ENCODE data around the gene AHI1. TPM values are rescaled to one million over a fixed set of nuclear protein-coding genes. Genes with fewer than 3 reads are reported as not detected.

AHI1 gene
- total and polyA plus RNA-seq, 2 donors (not counting 1 experiment from before 2014, with no cell fraction given), result 14.2 to 22.8 TPM

DNA sequence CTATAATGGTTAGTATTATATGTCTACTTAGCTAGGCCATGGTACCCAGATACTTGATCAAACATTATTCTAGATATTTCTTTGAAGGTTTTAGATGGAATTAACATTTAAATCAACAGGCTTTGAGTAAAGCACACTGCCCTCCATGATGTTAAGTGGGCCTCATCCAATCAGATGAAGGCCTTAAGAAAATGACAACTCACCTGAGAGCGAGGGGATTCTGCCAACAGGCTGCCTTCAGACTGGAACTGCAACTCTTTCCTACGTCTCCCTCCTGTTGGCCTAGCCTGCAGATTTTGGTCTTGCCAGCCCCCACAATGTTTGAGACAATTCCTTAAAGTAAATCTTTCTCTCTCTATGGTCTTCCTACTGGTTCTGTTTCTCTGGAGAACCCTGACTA is 137.3 kb downstream of the AHI1 start:
- H3K9ac ChIP-seq (ENCODE audit: insufficient read depth, low read length), result no peak overlapping the region
- H2AFZ ChIP-seq (ENCODE audit: low read length), result no peak overlapping the region
- no peaks in the 10 kb centered on the region for H3K27me3 ChIP-seq (ENCODE audit: control insufficient read depth, insufficient read depth, low read length)
- no peak overlapping the region for H3K4me2 ChIP-seq (ENCODE audit: extremely low read depth, insufficient read depth, low read length)
- H3K4me3 ChIP-seq (replicated peaks in 1 of 4; ENCODE audit: control extremely low read depth in 1 of 4, insufficient read depth in 1 of 4, low read depth in 3 of 4, low read length in 4 of 4), result no peak overlapping the region
- DNase-seq (ENCODE audit: low read depth in 2 of 2), result no peak
- H3K79me2 ChIP-seq (ENCODE audit: control insufficient read depth, insufficient read depth, low read length), result no peaks in the 10 kb centered on the region
- H3K36me3 ChIP-seq (ENCODE audit: control insufficient read depth, insufficient read depth, low read length), result no peaks in the 10 kb centered on the region
- TF ChIP-seq EZH2 (IDR thresholded peaks at IDR 0.05; ENCODE audit: low read length, missing control alignments), result no peak
- TF ChIP-seq, protein P1, sequence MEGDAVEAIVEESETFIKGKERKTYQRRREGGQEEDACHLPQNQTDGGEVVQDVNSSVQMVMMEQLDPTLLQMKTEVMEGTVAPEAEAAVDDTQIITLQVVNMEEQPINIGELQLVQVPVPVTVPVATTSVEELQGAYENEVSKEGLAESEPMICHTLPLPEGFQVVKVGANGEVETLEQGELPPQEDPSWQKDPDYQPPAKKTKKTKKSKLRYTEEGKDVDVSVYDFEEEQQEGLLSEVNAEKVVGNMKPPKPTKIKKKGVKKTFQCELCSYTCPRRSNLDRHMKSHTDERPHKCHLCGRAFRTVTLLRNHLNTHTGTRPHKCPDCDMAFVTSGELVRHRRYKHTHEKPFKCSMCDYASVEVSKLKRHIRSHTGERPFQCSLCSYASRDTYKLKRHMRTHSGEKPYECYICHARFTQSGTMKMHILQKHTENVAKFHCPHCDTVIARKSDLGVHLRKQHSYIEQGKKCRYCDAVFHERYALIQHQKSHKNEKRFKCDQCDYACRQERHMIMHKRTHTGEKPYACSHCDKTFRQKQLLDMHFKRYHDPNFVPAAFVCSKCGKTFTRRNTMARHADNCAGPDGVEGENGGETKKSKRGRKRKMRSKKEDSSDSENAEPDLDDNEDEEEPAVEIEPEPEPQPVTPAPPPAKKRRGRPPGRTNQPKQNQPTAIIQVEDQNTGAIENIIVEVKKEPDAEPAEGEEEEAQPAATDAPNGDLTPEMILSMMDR (conservative IDR thresholded peaks at IDR 0.05 in 1 of 2, IDR thresholded peaks at IDR 0.05 in 1 of 2; ENCODE audit: low read depth in 1 of 2, low read length in 2 of 2), result no peak
- no peak overlapping the region for H3K27ac ChIP-seq (ENCODE audit: insufficient read depth, low read length)
- H4K20me1 ChIP-seq (ENCODE audit: control insufficient read depth, extremely low read depth, insufficient read depth, low read length), result no peaks in the 10 kb centered on the region
- H3K9me3 ChIP-seq (ENCODE audit: control insufficient read depth, insufficient read depth, low read depth, low read length), result no peaks in the 10 kb centered on the region
- peaks cover 12% of the 10 kb centered on the region for H3K4me1 ChIP-seq (ENCODE audit: control insufficient read depth, extremely low read depth, insufficient read depth, low read length)

DNA sequence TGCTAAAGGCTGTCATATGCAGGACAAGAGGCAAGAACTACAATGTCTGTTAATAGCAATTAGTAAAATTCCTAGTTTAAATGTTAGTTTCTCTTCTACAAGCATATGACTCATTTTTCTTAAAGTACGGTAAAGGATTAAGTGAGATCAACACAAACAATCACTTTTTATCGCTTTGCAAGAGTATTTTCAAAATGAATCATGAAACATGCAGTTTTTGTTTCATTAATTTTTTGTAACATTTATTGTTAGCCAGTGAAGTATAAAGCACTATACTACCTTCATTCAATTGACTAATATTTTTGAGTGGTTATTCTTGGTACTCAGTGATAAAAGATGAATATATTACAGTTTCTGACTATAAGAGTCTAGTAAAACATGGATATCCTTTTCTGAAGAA is 138.6 kb downstream of the AHI1 start:
- H4K20me1 ChIP-seq (ENCODE audit: control insufficient read depth, extremely low read depth, insufficient read depth, low read length), result no peaks in the 10 kb centered on the region
- no peak for TF ChIP-seq EZH2 (IDR thresholded peaks at IDR 0.05; ENCODE audit: low read length, missing control alignments)
- TF ChIP-seq, protein P1 (conservative IDR thresholded peaks at IDR 0.05 in 1 of 2, IDR thresholded peaks at IDR 0.05 in 1 of 2; ENCODE audit: low read depth in 1 of 2, low read length in 2 of 2), result no peak
- H3K4me3 ChIP-seq (replicated peaks in 1 of 4; ENCODE audit: control extremely low read depth in 1 of 4, insufficient read depth in 1 of 4, low read depth in 3 of 4, low read length in 4 of 4), result peak overlapping the region in 3 of 4 experiments; percentile 4 to 35 (median 30)
- DNase-seq (ENCODE audit: low read depth in 2 of 2), result peak; percentile 45 to 73
- H3K27me3 ChIP-seq (ENCODE audit: control insufficient read depth, insufficient read depth, low read length), result no peaks in the 10 kb centered on the region
- peak overlapping the region; percentile 84 for H3K27ac ChIP-seq (ENCODE audit: insufficient read depth, low read length)
- no peaks in the 10 kb centered on the region for H3K36me3 ChIP-seq (ENCODE audit: control insufficient read depth, insufficient read depth, low read length)
- H3K9me3 ChIP-seq (ENCODE audit: control insufficient read depth, insufficient read depth, low read depth, low read length), result no peaks in the 10 kb centered on the region
- H3K4me2 ChIP-seq (ENCODE audit: extremely low read depth, insufficient read depth, low read length), result peak overlapping the region; percentile 77
- peaks cover 12% of the 10 kb centered on the region for H3K4me1 ChIP-seq (ENCODE audit: control insufficient read depth, extremely low read depth, insufficient read depth, low read length)
- no peak overlapping the region for H2AFZ ChIP-seq (ENCODE audit: low read length)
- no peaks in the 10 kb centered on the region for H3K79me2 ChIP-seq (ENCODE audit: control insufficient read depth, insufficient read depth, low read length)
- H3K9ac ChIP-seq (ENCODE audit: insufficient read depth, low read length), result peak overlapping the region; percentile 44

DNA sequence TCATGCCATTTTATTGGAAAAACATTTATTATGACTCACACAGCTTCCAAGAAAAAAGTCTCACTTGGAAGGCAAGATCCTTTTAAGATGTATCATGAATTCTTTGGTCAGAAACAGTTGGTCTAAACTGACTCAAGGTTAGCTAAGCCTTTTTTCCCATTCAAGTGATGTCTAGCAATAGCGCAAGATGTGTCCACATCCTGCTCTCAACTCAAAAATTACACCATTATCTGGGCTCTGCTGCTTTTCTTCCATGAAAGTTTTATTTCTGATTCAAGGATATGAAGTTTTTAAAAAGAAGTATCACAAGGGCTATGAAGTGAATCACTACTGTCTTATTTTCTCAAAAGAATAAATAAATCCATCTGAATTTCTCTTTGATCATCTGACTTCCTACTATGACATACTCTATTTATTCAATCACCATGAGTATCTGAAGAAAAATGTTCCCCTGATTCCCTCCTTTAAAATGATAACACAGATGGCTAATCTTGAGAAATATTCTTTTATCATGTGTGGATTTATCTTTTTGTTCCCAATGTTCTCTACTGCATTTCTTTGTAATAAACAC is 139.2 kb downstream of the AHI1 start:
- H3K27me3 ChIP-seq (ENCODE audit: control insufficient read depth, insufficient read depth, low read length), result no peaks in the 10 kb centered on the region
- H2AFZ ChIP-seq (ENCODE audit: low read length), result no peak overlapping the region
- peak overlapping the region; percentile 44 for H3K9ac ChIP-seq (ENCODE audit: insufficient read depth, low read length)
- H3K4me3 ChIP-seq (replicated peaks in 1 of 4; ENCODE audit: control extremely low read depth in 1 of 4, insufficient read depth in 1 of 4, low read depth in 3 of 4, low read length in 4 of 4), result peak overlapping the region in 3 of 4 experiments; percentile 4 to 35 (median 30)
- H3K27ac ChIP-seq (ENCODE audit: insufficient read depth, low read length), result peak overlapping the region; percentile 84
- no peaks in the 10 kb centered on the region for H3K9me3 ChIP-seq (ENCODE audit: control insufficient read depth, insufficient read depth, low read depth, low read length)
- no peaks in the 10 kb centered on the region for H3K79me2 ChIP-seq (ENCODE audit: control insufficient read depth, insufficient read depth, low read length)
- DNase-seq (ENCODE audit: low read depth in 2 of 2), result peak; percentile 88 to 96
- no peaks in the 10 kb centered on the region for H4K20me1 ChIP-seq (ENCODE audit: control insufficient read depth, extremely low read depth, insufficient read depth, low read length)
- TF ChIP-seq EZH2 (IDR thresholded peaks at IDR 0.05; ENCODE audit: low read length, missing control alignments), result no peak
- TF ChIP-seq, protein P1 (conservative IDR thresholded peaks at IDR 0.05 in 1 of 2, IDR thresholded peaks at IDR 0.05 in 1 of 2; ENCODE audit: low read depth in 1 of 2, low read length in 2 of 2), result no peak
- peaks cover 12% of the 10 kb centered on the region for H3K4me1 ChIP-seq (ENCODE audit: control insufficient read depth, extremely low read depth, insufficient read depth, low read length)
- peak overlapping the region; percentile 77 for H3K4me2 ChIP-seq (ENCODE audit: extremely low read depth, insufficient read depth, low read length)
- no peaks in the 10 kb centered on the region for H3K36me3 ChIP-seq (ENCODE audit: control insufficient read depth, insufficient read depth, low read length)
